SIG-M5 treated with dmso at 0.1 percent for 504 hours (cell line): Measurements from ENCODE around the gene NPR1.
"Not testable (repeated sequence)": the region's sequence is repeated elsewhere in the genome, so short reads cannot be mapped to it uniquely, and the experiment has no call there.

ENCODE experiments used
- DNase-seq: peaks from one replicate; lab custom pipeline; 2025; ENCODE audit not compliant: unreplicated experiment; lab: John Stamatoyannopoulos, UW

Gene NPR1

DNA sequence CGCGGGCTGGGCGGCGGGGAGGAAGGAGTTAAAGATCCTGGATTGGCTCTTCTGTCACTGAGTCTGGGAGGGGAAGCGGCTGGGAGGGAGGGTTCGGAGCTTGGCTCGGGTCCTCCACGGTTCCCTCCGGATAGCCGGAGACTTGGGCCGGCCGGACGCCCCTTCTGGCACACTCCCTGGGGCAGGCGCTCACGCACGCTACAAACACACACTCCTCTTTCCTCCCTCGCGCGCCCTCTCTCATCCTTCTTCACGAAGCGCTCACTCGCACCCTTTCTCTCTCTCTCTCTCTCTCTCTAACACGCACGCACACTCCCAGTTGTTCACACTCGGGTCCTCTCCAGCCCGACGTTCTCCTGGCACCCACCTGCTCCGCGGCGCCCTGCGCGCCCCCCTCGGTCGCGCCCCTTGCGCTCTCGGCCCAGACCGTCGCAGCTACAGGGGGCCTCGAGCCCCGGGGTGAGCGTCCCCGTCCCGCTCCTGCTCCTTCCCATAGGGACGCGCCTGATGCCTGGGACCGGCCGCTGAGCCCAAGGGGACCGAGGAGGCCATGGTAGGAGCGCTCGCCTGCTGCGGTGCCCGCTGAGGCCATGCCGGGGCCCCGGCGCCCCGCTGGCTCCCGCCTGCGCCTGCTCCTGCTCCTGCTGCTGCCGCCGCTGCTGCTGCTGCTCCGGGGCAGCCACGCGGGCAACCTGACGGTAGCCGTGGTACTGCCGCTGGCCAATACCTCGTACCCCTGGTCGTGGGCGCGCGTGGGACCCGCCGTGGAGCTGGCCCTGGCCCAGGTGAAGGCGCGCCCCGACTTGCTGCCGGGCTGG, at the start of gene NPR1:
TSS of gene NPR1 (plus strand) at position 170 of the 818 bp plus-strand sequence. CDS start at position 591, 421 bp downstream.
- no peak for DNase-seq

DNA sequence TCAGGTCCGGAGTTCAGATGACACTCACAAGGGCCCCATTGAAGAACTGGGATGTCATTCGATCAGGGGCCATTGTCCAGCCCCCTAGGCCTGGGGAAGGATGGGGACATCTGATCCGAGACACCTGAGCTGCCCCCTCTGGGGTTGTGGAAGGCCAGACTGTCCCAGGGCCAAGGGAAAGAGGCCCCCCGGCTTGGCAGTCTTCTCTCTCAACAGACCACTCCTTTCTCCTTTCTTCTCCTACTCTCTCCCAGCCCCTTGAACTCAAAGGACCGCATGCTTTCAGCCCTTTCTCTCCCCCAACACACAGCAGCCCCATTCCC, 49.2 kb upstream of the NPR1 start:
- DNase-seq = no peak

DNA sequence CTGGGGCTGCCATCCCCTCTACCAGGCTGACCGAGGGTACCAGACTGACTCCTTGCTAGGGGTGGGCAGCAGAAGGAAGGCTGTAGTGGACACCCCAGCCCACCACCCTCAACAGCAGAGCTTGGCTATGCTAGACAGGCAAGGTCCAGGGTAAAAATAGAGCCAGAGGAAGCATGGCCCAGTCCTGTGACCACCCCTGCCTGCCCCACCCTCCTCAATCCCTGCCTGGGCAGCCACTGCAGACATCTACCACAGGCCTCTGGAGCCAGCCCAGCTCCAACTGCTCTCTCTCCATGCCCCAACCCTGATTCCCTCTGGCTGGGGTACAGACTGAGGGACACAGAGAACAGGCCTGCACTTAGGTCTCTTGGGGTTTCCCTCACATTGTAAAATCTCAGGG, 48.5 kb upstream of the NPR1 start:
- no peak for DNase-seq

DNA sequence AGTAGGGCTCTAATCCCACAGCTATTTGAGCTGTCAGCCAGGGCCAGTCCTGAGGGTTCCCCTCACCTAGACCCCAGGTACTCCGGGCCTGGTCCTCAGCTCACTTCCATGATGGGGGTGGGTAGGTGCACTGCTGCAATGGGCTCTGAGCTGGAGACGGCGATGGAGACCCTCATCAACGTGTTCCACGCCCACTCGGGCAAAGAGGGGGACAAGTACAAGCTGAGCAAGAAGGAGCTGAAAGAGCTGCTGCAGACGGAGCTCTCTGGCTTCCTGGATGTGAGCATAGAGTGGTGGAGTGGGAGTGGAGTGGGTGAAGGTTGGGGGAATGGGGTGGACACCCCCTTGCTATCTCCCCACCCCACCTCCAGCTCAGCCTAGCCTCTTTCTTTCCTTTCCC, 48.1 kb upstream of the NPR1 start:
- no peak for DNase-seq

DNA sequence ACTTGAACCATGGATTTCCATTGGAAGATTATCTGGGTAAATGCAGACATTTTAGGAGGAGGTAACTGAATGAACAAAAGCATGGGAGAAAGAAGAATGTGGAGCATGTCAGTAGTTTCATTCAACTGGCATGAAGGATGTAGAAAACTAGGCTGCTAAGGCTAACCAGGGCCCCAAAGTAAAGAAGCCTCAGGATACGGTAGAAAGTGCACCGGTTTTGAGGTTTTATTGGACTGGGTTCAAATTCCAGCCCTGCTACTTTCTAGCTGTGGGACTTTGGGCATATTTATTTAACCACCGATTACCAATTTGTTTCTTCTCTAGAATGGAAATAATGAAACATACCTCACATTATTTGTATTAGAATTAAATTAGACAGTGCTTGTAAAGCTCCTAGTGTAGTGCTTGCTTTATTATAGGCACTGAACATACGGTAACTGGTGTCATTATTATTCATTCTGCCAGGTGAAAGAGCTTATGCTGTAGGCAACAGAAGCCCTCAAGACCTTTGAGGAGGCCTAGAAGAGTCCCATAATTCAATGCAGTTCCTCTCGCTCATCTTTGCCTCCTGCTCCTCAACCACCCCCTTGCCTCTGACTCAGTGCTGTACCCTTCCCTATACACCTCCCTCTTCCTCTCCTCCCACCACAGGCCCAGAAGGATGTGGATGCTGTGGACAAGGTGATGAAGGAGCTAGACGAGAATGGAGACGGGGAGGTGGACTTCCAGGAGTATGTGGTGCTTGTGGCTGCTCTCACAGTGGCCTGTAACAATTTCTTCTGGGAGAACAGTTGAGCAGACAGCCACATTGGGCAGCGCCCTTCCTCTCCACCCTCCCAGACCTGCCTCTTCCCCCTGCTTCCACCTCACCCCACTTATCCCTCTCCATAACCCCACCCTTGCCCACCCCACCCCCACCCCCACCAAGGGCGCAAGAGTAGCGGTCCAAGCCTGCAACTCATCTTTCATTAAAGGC, 47.2 kb upstream of the NPR1 start:
- DNase-seq = no peak

DNA sequence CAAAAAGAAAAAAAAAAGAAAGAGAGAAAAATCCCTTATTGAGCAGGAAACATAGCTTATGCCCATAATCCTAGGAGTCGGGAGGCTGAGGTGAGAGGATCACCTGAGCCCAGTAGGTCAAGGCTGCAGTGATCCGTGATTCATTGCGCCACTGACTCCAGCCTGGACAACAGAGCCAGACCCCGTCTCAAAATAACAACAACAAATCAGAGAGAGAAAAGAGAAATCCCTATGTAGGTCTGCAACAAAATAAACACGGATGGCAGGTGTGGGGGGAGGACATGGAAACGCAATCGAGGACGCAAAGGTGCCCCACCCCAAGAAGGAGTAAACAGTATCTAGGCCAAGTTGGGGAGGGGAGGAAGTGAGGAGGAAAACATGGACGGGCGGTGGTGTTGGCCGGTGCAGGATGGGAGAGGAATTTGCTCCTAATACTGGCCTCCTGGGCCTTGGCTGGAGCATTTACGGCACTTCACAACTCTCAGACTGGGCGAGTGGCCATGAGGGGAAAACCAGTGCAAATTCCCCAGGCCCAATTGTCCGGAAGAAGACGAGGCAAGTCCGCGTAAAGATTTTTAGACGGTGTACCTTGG, 45.2 kb upstream of the NPR1 start:
- no peak for DNase-seq

DNA sequence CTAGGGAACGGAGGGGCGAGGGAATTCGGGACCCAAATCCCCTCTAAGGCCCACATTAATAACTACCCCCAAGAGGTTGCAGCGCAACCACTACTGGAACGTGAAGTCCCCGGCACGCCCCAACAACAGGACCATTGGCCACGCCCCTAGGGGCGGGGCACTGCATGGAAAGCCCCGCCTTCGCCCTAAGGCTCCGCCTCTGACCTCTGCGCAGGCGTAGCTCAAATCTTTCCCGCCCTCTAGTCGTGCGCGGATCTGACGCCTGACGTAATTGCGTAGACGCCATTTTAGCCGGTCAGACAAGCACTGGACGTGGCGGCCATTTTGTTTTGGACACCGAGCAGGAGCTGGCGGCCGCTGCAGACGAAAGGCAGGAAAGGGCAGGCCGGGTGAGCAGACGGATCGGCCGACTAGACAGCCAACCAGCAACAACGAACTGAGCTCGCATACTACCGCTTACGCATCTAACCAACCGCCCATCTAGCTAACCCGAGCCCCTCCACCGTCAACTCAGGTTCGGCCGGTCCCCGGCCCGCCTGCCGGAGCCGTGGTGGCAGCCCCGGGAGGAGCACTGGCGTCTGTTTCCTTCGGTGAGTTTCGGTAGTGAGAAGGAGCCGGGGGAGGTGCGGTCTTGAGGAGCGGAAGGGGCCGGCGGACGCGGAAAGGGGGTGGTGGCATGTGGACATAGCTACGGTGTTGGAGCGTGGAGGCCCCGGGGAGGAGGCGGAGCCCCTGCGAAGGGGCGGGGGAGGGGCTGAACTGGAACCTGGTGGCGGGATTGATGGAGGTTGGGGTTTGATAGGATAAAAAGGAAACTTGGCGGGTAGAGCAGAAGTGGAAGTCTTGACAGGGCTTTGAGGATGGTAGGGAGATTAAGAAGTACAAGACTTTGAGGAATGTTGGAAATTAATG, 44.5 kb upstream of the NPR1 start, which contains the start of gene CHTOP:
TSS of gene CHTOP (plus strand) at position 313 of the 912 bp plus-strand sequence. CDS start 2,523 bp downstream, outside the sequence.
- DNase-seq = peak; percentile 98

DNA sequence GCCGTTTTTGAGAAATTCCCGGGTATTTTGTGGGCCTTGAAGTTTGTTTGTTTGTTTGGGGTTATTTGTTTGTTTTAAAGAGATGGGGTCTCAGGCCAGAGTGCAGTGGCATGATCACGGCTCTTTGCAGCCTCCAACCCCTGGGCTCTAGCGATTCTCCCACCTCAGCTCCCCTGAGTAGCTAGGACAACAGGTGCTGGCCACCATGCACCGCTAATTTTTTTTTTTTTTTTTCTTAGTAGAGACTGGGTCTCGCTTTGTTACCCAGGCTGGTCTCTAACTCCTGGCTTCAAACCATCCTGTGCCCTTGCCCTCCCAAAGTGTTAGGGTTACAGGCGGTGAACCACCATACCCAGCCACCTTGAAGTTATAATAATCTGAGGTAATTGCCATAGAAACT, 42.6 kb upstream of the NPR1 start:
- no peak for DNase-seq

DNA sequence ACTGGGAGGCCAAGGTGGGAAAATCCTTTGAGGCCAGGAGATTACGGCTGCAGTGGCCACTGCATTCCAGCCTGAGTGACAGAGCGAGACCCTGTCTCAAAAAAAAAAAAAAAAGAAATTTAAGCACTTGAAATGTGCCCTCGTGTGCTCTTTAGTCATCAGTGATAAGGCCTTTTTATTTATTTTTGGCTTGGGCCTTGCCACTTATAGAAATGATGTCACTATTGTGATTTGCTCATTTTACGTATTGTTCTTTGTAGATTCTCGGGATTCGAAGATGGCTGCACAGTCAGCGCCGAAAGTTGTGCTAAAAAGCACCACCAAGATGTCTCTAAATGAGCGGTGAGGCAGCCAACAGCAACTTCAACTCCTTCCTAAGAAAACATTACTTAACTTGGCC, 42.2 kb upstream of the NPR1 start:
- DNase-seq = no peak

DNA sequence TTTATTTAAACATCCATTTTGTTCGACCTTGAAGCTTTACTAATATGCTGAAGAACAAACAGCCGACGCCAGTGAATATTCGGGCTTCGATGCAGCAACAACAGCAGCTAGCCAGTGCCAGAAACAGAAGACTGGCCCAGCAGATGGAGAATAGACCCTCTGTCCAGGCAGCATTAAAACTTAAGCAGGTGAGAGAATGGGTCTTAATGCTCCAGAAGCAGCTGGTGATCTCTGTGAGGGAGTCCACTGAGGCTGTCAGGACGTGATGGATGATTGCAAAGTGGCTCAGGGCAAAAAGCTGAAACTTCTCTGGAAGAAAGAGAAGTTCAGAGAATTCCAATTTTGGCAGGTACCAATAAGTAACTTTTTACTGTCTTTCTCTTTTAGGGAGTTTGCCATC, 40.2 kb upstream of the NPR1 start:
- DNase-seq = no peak

DNA sequence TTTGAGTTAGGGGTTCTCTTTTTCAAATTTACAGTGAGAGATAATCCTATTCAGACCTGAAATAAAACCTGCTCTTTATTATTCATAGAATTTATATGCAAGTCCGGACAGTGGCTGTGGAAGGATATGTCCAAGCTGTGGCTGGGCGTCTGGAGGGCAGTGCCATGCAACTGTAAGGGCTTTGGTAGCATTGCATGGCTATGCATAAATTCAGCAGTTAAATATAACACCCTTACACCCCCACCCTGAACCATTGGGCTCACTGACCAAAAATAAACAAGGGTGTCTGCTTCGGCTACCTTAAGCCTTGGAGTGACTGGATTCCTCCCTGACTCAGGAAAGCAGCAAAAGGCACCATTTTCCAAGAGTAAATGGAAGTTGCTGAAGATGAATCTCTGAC, 39.2 kb upstream of the NPR1 start:
- DNase-seq = no peak

DNA sequence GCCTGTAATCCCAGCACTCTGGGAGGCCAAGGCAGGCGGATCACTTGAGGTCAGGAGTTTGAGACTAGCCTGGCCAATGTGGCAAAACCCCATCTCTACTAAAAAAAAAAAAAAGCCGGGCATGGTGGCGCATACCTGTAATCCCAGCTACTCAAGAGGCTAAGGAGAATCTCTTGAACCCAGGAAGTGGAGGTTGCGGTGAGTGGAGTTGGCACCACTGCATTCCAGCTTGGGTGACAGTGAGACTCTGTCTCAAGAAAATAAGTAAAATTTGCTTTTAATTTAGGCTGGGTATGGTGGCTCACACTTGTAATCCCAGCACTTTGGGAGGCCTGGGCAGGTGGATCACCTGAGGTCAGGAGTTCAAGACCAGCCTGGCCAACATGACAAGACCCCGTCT, 38.3 kb upstream of the NPR1 start:
- DNase-seq = not testable (repeated sequence)

DNA sequence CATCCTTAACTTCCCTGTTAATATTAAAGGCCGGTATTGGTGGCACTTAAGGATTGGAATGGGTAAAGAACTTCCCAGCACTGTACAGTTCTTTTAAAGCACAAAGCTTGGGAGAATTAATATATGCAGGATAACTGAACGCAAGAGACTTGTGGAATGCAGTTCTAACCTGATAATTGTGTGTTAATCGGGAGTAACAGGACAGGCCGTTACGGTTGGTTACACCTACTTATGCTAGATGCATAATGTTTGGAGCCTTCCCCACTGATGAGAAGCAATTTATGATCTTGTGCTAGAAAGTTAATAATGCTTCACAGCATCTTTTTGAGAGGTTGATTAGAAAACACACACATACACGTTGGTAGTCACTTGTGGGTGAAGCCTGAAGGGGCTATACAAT, 37.6 kb upstream of the NPR1 start:
- DNase-seq = no peak

DNA sequence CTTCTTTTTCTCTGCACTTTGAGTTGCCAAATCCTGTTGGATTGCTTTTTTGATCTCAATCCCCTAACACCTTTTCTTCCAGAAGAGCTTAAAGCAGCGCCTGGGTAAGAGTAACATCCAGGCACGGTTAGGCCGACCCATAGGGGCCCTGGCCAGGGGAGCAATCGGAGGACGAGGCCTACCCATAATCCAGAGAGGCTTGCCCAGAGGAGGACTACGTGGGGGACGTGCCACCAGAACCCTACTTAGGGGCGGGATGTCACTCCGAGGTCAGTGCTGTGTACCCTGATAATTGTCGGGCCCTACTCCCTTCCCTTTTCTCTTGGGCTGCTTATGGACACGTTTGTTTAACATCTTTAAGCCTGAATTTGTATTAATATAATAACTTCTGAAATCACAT, 36.3 kb upstream of the NPR1 start:
- no peak for DNase-seq

DNA sequence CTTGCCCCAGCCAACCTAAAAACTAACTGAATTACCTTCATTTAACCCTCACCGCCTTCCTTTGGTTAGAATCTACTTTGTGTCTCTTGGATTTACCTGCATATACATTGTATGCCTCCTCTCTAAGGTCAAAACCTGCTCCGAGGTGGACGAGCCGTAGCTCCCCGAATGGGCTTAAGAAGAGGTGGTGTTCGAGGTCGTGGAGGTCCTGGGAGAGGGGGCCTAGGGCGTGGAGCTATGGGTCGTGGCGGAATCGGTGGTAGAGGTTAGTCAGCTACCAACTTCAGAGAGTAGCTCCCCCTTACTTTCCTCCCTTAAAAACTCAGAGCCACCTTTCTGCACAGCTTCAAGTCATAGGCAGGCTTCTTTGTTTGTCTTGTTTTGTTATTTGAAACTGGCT, 35.4 kb upstream of the NPR1 start:
- no peak for DNase-seq

DNA sequence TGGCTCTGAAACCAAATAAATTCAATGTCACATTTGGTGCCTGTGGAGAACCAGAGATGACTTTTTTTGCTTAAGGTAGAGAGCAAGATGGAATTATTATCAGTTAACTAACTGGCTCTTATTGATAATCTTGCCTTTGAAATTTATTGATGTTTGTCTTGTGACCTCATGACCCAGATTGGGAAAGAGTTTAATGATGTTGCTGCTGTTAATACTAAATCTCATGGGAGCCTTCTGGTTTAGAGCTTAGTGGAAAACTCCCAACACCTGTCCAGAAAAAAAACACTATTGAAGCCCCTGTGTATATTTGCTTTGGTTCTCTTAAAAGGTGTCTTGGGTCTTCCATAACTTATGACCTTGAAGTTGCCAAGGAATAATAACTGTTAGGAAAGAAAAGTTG, 34.7 kb upstream of the NPR1 start:
- DNase-seq = no peak

DNA sequence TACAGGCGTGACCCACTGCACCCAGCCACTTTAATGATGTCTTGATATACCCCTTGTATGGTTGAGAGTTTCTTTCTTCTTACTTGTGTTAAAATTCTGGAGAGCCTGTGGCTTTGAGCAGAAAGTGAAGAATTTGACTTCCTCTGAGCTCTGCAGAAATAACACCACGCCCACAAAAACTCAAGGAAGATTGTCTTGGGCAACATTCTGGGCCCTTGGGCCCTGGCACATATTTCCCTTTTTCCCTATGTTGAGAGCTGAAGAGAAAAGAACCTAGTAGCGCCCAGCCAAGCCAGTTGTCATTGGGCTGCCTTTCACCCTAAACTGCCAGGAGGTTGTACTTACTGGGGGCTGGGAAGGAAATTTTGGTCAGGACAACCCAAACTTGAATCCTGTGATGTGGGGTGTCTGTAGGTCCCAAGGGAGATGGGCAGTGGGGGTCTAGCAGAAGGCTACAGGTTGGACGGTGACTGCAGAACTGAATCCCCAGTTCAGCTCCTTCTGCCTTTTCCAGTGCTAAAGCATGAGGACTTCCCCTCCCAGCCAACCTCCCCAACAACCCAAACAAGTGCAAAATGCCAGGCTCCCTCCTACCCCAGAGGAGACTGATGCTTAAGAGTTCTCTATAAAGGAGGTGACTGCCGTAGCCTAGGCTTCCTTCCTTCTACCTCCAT, 31.7 kb upstream of the NPR1 start:
- DNase-seq = peak; percentile 43

DNA sequence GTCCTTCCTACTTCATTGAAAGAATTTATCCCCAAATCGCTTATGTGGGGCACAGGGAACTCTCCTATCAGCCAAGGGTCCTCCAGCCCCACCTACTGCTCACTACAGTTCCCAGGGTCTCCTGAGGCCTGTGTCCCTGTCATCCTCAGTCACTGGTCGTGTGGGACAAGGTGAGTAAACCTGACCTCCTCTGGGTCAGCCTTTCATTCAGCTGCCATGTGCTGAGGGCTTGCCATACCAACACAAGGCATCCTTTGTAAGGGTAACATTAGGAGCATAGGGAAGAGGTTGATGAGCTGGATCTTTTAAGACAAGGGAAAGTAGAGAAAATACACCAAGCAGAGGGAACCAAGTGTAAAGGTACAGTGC, 31.2 kb upstream of the NPR1 start:
- no peak for DNase-seq

DNA sequence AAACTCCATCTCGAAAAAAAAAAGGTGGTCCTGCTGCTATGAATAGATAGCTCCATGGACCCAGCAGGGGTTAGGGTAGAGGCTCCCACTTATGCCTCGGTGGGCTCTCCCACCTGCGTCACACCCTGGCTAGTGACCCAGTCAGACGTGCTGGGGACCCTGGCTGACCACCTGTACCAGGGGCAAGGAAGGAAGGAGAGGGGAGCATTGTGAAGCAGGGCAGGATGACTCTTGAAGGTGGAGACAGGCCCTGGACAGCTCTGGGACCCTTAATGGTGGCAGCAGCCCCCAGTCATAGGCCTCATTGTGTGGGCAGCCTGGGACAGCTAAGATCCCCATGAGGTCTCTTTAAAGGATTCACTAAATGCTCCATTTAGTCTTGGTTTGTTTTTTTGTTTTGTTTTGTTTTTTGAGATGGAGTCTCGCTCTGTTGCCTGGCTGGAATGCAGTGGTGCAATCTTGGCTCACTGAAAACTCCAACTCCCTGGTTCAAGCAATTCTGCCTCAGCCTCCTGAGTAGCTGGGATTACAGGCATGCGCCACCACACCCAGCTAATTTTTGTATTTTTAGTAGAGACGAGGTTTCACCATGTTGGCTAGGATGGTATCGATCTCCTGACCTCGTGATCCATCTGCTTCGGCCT, 30.4 kb upstream of the NPR1 start:
- DNase-seq = no peak
